H1 (cell line): ENCODE results near the gene OR6N1. TPM values are rescaled to one million over a fixed set of nuclear protein-coding genes. Genes with fewer than 3 reads are reported as not detected.

Experiments
- CTCF ChIA-PET: fragments of 300-600 bp; sonication (Branson Sonifier 250); formaldehyde crosslinking; loops from one replicate; lab custom pipeline; 2021; ENCODE audit not compliant: partially characterized antibody; lab: Charles Lee
- POLR2A ChIA-PET: fragments of 300-600 bp; sonication (Branson Sonifier 250); formaldehyde crosslinking; loops from one replicate; lab custom pipeline; 2021; ENCODE audit warnings: inconsistent platforms; ENCODE audit not compliant: partially characterized antibody; lab: Charles Lee
- DNase-seq, 2 experiments: peaks; one replicate each; pipeline versions ENCODE4 v3.0.0 to v3.0.0-alpha.2; 2010 to 2022; ENCODE audit warnings: low spot score in 2 of 2, low read depth in 1 of 2, mixed read lengths in 1 of 2
- FAIRE-seq: peaks from 2 replicates; lab custom pipeline; 2011; peaks lifted over from hg19 to GRCh38; lab: Jason Lieb, UNC
- H2AFZ ChIP-seq: 2 replicates; pipeline ENCODE4 v1.8.1; 2012; ENCODE audit warnings: low read length, inconsistent platforms
- H2AK5ac ChIP-seq: 2 replicates; pipeline ENCODE4 v1.6.1; 2013; ENCODE audit warnings: low read depth, low read length
- H2BK120ac ChIP-seq: replicated peaks from 2 replicates; pipeline ENCODE3; 2013; ENCODE audit warnings: low read depth, low read length, inconsistent platforms
- H2BK12ac ChIP-seq: 2 replicates; pipeline ENCODE4 v1.6.1; 2013; ENCODE audit warnings: low read depth, low read length
- H2BK15ac ChIP-seq: 2 replicates; pipeline ENCODE4 v1.6.1; 2013; ENCODE audit warnings: low read length
- H2BK20ac ChIP-seq: 2 replicates; pipeline ENCODE4 v1.6.1; 2013; ENCODE audit warnings: low read length
- H2BK5ac ChIP-seq: 2 replicates; pipeline ENCODE4 v1.6.1; 2013; ENCODE audit warnings: low read depth, low read length
- H3K14ac ChIP-seq: 2 replicates; pipeline ENCODE4 v1.6.1; 2013; ENCODE audit warnings: inconsistent platforms; ENCODE audit not compliant: insufficient read length
- H3K18ac ChIP-seq: 2 replicates; pipeline ENCODE4 v1.6.1; 2013; ENCODE audit warnings: low read length; ENCODE audit errors: extremely low read depth
- H3K23ac ChIP-seq: 2 replicates; pipeline ENCODE4 v1.6.1; 2013; ENCODE audit warnings: inconsistent platforms; ENCODE audit not compliant: insufficient read length
- H3K23me2 ChIP-seq: 2 replicates; pipeline ENCODE4 v1.6.1; 2013; ENCODE audit warnings: low read depth, low read length
- H3K27ac ChIP-seq: 2 replicates; pipeline ENCODE4 v1.6.1; 2011; ENCODE audit warnings: low read depth, low read length, inconsistent platforms
- H3K27me3 ChIP-seq, 4 experiments: replicated peaks in 1 of 4; 1 replicate in 1 of 4; 2 replicates in 3 of 4; pipeline versions ENCODE4 v1.6.1 to v1.8.1; 2011 to 2013; ENCODE audit warnings: low read length in 3 of 4, mild to moderate bottlenecking in 3 of 4, inconsistent platforms in 2 of 4, mixed read lengths in 2 of 4, moderate library complexity in 1 of 4; ENCODE audit not compliant: control insufficient read depth in 3 of 4, insufficient read depth in 3 of 4; ENCODE audit errors: extremely low read depth in 1 of 4
- H3K36me3 ChIP-seq, 4 experiments: 2 replicates each; pipeline versions ENCODE4 v1.6.1 to v1.8.1; 2011 to 2013; ENCODE audit warnings: mild to moderate bottlenecking in 4 of 4, low read length in 3 of 4, moderate library complexity in 2 of 4, control low read depth in 1 of 4, inconsistent platforms in 1 of 4; ENCODE audit not compliant: insufficient read depth in 4 of 4, control insufficient read depth in 2 of 4
- H3K4ac ChIP-seq: replicated peaks from 2 replicates; pipeline ENCODE3; 2013; ENCODE audit warnings: low read length, low read depth, mixed read lengths, inconsistent platforms; ENCODE audit not compliant: insufficient read length
- H3K4me1 ChIP-seq, 4 experiments: replicated peaks in 1 of 4; 1 replicate in 1 of 4; 2 replicates in 3 of 4; pipeline versions ENCODE4 v1.6.1 to v1.8.1; 2011 to 2013; ENCODE audit warnings: low read length in 3 of 4, inconsistent platforms in 2 of 4, mixed read lengths in 1 of 4; ENCODE audit not compliant: insufficient read depth in 4 of 4, control insufficient read depth in 3 of 4
- H3K4me2 ChIP-seq, 2 experiments: 2 replicates each; pipeline versions ENCODE4 v1.6.1 to v1.8.1; 2011 to 2013; ENCODE audit warnings: low read depth in 2 of 2, low read length in 2 of 2, control low read depth in 1 of 2, inconsistent platforms in 1 of 2, mild to moderate bottlenecking in 1 of 2; ENCODE audit not compliant: insufficient read depth in 1 of 2
- H3K4me3 ChIP-seq, 4 experiments: fragments of 200-600, 300-600 bp in 1 of 4; sonication (generic), shearing (Covaris generic), sonication (Bioruptor Twin) in 1 of 4; 2 replicates each; pipeline versions ENCODE4 v1.5.1 to v1.8.1; 2011 to 2016; ENCODE audit warnings: low read length in 4 of 4, low read depth in 3 of 4, control low read depth in 2 of 4, inconsistent platforms in 2 of 4, mild to moderate bottlenecking in 2 of 4, mixed read lengths in 1 of 4, moderate library complexity in 1 of 4; ENCODE audit not compliant: insufficient read depth in 2 of 4; ENCODE audit errors: extremely low read depth in 1 of 4
- H3K56ac ChIP-seq: replicated peaks from 2 replicates; pipeline ENCODE3; 2013; ENCODE audit warnings: low read depth, mild to moderate bottlenecking, mixed read lengths, low read length, inconsistent platforms; ENCODE audit not compliant: insufficient read length
- H3K79me1 ChIP-seq: 2 replicates; pipeline ENCODE4 v1.6.1; 2013; ENCODE audit warnings: low read depth, low read length, control low read depth
- H3K79me2 ChIP-seq, 2 experiments: 2 replicates each; pipeline versions ENCODE4 v1.6.1 to v1.8.1; 2012 to 2013; ENCODE audit warnings: low read length in 2 of 2, mild to moderate bottlenecking in 2 of 2, inconsistent platforms in 1 of 2; ENCODE audit not compliant: insufficient read depth in 2 of 2, control insufficient read depth in 1 of 2
- H3K9ac ChIP-seq, 4 experiments: replicated peaks in 1 of 4; 1 replicate in 1 of 4; 2 replicates in 3 of 4; pipeline versions ENCODE4 v1.6.1 to v1.8.1; 2011 to 2013; ENCODE audit warnings: low read depth in 3 of 4, low read length in 3 of 4, control low read depth in 2 of 4, mild to moderate bottlenecking in 2 of 4, moderate library complexity in 2 of 4, inconsistent platforms in 1 of 4; ENCODE audit errors: extremely low read depth in 1 of 4
- H3K9me3 ChIP-seq, 2 experiments: 2 replicates each; pipeline versions ENCODE4 v1.6.1 to v1.8.1; 2012 to 2013; ENCODE audit warnings: mild to moderate bottlenecking in 2 of 2, moderate library complexity in 2 of 2, control low read depth in 1 of 2, inconsistent platforms in 1 of 2, low read depth in 1 of 2, low read length in 1 of 2, mixed read lengths in 1 of 2; ENCODE audit not compliant: insufficient read depth in 2 of 2
- H4K20me1 ChIP-seq, 2 experiments: replicated peaks in 1 of 2; 2 replicates each; pipeline versions ENCODE3 to v1.8.1; 2011 to 2013; ENCODE audit warnings: inconsistent platforms in 2 of 2, low read length in 2 of 2, mild to moderate bottlenecking in 1 of 2; ENCODE audit not compliant: insufficient read depth in 2 of 2, control insufficient read depth in 1 of 2
- H4K5ac ChIP-seq: 2 replicates; pipeline ENCODE4 v1.6.1; 2013; ENCODE audit warnings: low read length, low read depth, mixed read lengths, inconsistent platforms; ENCODE audit not compliant: insufficient read length
- H4K8ac ChIP-seq: 2 replicates; pipeline ENCODE4 v1.8.0; 2013; ENCODE audit warnings: mild to moderate bottlenecking, moderate library complexity, low read length, inconsistent platforms; ENCODE audit not compliant: insufficient read depth; ENCODE audit errors: extremely low read depth
- H4K91ac ChIP-seq: replicated peaks from 2 replicates; pipeline ENCODE3; 2013; ENCODE audit warnings: low read length, mixed read lengths, inconsistent platforms; ENCODE audit not compliant: insufficient read length
- BCL11A ChIP-seq, 2 experiments: IDR thresholded peaks; one replicate each; pipeline ENCODE4 v1.6.1; 2011; ENCODE audit warnings: low read depth in 2 of 2, low read length in 2 of 2, mild to moderate bottlenecking in 2 of 2
- CBX5 ChIP-seq: fragments of 300-800, 300-1000 bp; sonication (generic); IDR thresholded peaks from 2 replicates; pipeline ENCODE4 v1.7.1; 2016; ENCODE audit warnings: antibody characterized with exemption, low read length, low read depth
- CREB1 ChIP-seq: IDR thresholded peaks from 2 replicates; pipeline ENCODE4 v1.6.1; 2012; ENCODE audit warnings: inconsistent platforms
- EZH2 ChIP-seq: fragments of 200-600 bp; sonication (generic); IDR thresholded peaks from 2 replicates; pipeline ENCODE4 v1.7.1; 2012; ENCODE audit warnings: low read depth, mild to moderate bottlenecking, moderate library complexity, low read length, inconsistent platforms; ENCODE audit not compliant: severe bottlenecking
- FOSL1 ChIP-seq: IDR thresholded peaks from 2 replicates; pipeline ENCODE4 v1.6.1; 2011; ENCODE audit warnings: mild to moderate bottlenecking, low read depth, low read length, moderate library complexity; ENCODE audit not compliant: insufficient read depth
- GABPA ChIP-seq: IDR thresholded peaks from 2 replicates; pipeline ENCODE4 v1.6.1; 2011; ENCODE audit warnings: mild to moderate bottlenecking, low read length, moderate library complexity, borderline replicate concordance; ENCODE audit not compliant: insufficient read depth
- HDAC6 ChIP-seq: IDR thresholded peaks from one replicate; pipeline ENCODE4 v1.7.1; 2012; ENCODE audit warnings: low read depth, mild to moderate bottlenecking, inconsistent platforms, low read length, moderate library complexity
- JUN ChIP-seq: IDR thresholded peaks from 2 replicates; pipeline ENCODE4 v1.6.1; 2011; ENCODE audit warnings: low read depth, mild to moderate bottlenecking, improper control_type of control experiment, low read length
- KDM4A ChIP-seq: IDR thresholded peaks from one replicate; pipeline ENCODE4 v1.7.1; 2012; ENCODE audit warnings: low read depth, mild to moderate bottlenecking, moderate library complexity, low read length, inconsistent platforms; ENCODE audit not compliant: severe bottlenecking
- RBBP5 ChIP-seq: IDR thresholded peaks from 2 replicates; pipeline ENCODE4 v1.7.1; 2012; ENCODE audit warnings: low read depth, mild to moderate bottlenecking, inconsistent platforms, low read length, moderate library complexity, borderline replicate concordance
- RNF2 ChIP-seq: fragments of 200-900, 300-1000 bp; sonication (generic); IDR thresholded peaks from 2 replicates; pipeline ENCODE4 v1.7.1; 2016; ENCODE audit warnings: borderline replicate concordance, low read depth, mild to moderate bottlenecking, antibody characterized with exemption, low read length; ENCODE audit not compliant: poor library complexity, severe bottlenecking; ENCODE audit errors: missing control alignments
- RXRA ChIP-seq: IDR thresholded peaks from 2 replicates; pipeline ENCODE4 v1.6.1; 2011; ENCODE audit warnings: low read depth, mild to moderate bottlenecking, low read length, moderate library complexity; ENCODE audit not compliant: insufficient read depth
- TAF1 ChIP-seq: IDR thresholded peaks from 2 replicates; pipeline ENCODE4 v1.6.1; 2011; ENCODE audit warnings: mild to moderate bottlenecking, low read depth, low read length
- TCF12 ChIP-seq: IDR thresholded peaks from 2 replicates; pipeline ENCODE4 v1.6.1; 2011; ENCODE audit warnings: low read depth, mild to moderate bottlenecking, low read length
- WGBS, 2 experiments: shearing (Covaris generic) in 1 of 2; methylation state at CpG; one replicate each; pipeline versions ENCODE4 v1.1.6 to v1.1.7; 2013 to 2015; ENCODE audit warnings: low lambda C conversion rate in 2 of 2, mixed read lengths in 2 of 2, inconsistent platforms in 1 of 2, low coverage in 1 of 2, missing lambda C conversion rate in 1 of 2; ENCODE audit not compliant: insufficient replicate concordance in 2 of 2, insufficient coverage in 1 of 2, insufficient read length in 1 of 2; ENCODE audit errors: extremely low coverage in 1 of 2, missing lambda C conversion rate in 1 of 2; 5-methylcytosine and 5-hydroxymethylcytosine counted together
- polyA plus RNA-seq, 7 experiments: library from polyadenylated mRNA; depleted of rRNA in 3 of 7; stranded (reverse) in 5 of 7; unstranded in 2 of 7; fragments of >200 nt in 5 of 7; fragments of 200-250 nt in 2 of 7; gene quantifications; 1 replicate in 5 of 7; 2 replicates in 1 of 7; 4 replicates in 1 of 7; pipeline versions ENCODE4 v1.2.1 to v1.2.3, GENCODE V29; 2011 to 2013; ENCODE audit warnings: missing spikeins in 2 of 7, mixed read lengths in 2 of 7
- total RNA-seq: library from RNA; stranded (reverse); fragmentation: NEBNext Ultra II Directional; extraction: Animal tissue kit (Norgen Biotek cat#: 25700); gene quantifications from 2 replicates; pipeline ENCODE4 v1.2.1, GENCODE V29; 2021
- TF ChIP-seq, protein P1 (sequence below): IDR thresholded peaks from 2 replicates; pipeline ENCODE4 v1.6.1; 2012; ENCODE audit warnings: inconsistent platforms

OR6N1 gene
- total and polyA plus RNA-seq, 2 of the 8 experiments (the other 6 are each of a cell fraction or from before 2014, with no cell fraction given): not detected

DNA sequence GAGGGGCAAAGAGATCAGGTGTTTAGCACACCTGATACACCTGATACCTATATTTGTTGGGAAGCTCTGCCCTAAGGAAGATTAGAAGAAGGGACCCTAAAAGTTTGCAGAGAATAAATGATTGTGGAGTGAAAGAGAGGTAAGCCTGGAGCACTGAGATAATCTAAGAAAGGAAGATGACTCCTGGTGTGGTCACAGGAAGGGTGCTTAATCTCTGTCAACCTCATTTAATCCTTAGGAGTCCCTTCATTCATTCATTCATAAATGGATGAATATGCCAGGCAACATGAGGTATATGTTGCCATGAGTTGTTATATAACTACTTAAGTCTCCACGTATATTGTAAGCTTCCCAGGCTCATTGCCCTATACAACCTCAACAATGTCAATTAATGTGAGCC is 43.0 kb upstream of the OR6N1 start:
- CTCF ChIA-PET: no interaction called here
- no peak overlapping the region for H2BK20ac ChIP-seq

More for the DNA sequence above, 43.0 kb upstream of the OR6N1 start:
- Histone ChIP-seq H2BK15ac (no peak overlapping the region), H2BK5ac (no peak overlapping the region), H3K79me2 (no peaks in the 10 kb centered on the region), H4K5ac (no peak overlapping the region), H3K4me2 (no peak overlapping the region), H3K23ac (no peak overlapping the region), H3K9ac (no peak overlapping the region), H2BK120ac (no peak overlapping the region), H2BK12ac (no peak overlapping the region), H3K23me2 (no peaks in the 10 kb centered on the region), H4K91ac (no peak overlapping the region), H3K18ac (no peak overlapping the region), H4K8ac (no peak overlapping the region), H3K56ac (no peak overlapping the region), H3K4me1 (no peaks in the 10 kb centered on the region), H3K14ac (no peak overlapping the region), H3K27ac (no peak overlapping the region), H3K27me3 (no peaks in the 10 kb centered on the region), H2AK5ac (no peak overlapping the region), H3K79me1 (no peaks in the 10 kb centered on the region), H3K9me3 (no peaks in the 10 kb centered on the region), H4K20me1 (no peaks in the 10 kb centered on the region), H2AFZ (no peak overlapping the region), H3K4me3 (no peak overlapping the region), H3K4ac (no peak overlapping the region), H3K36me3 (no peaks in the 10 kb centered on the region)
- no peak for DNase-seq
- WGBS, 2 experiments: 0% methylated on average over 1 of the region's 1 CpG; no CpG with 5 or more reads in 1 of the 2 experiments
- no peak for FAIRE-seq
- POLR2A ChIA-PET: no interaction called here
- no peak for TF ChIP-seq GABPA
- no peak for TF ChIP-seq KDM4A
- no peak for TF ChIP-seq RNF2
- TF ChIP-seq FOSL1: no peak
- TF ChIP-seq HDAC6: no peak
- TF ChIP-seq EZH2: no peak
- TF ChIP-seq RBBP5: no peak
- no peak for TF ChIP-seq RXRA
- no peak for TF ChIP-seq BCL11A (IDR thresholded peaks at IDR 0.05; ENCODE audit: low read depth in 2 of 2, low read length in 2 of 2)
- TF ChIP-seq TAF1: no peak
- TF ChIP-seq, protein P1, sequence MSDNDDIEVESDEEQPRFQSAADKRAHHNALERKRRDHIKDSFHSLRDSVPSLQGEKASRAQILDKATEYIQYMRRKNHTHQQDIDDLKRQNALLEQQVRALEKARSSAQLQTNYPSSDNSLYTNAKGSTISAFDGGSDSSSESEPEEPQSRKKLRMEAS: no peak
- no peak for TF ChIP-seq JUN
- TF ChIP-seq TCF12: no peak
- no peak for TF ChIP-seq CBX5
- TF ChIP-seq CREB1: no peak
